ENCODE measurements around the gene PPFIA3.

Gene PPFIA3

GRCh38 chr19:49148784-49149651 is 29.7 kb downstream of the PPFIA3 start:
- no peak for TF ChIP-seq GATA3 (IDR thresholded peaks at IDR 0.05; ENCODE audit: low read depth, low read length)
- TF ChIP-seq GATA2 (IDR thresholded peaks at IDR 0.05; ENCODE audit: low read depth, low read length), result no peak

- no peak for TF ChIP-seq GATA3 (IDR thresholded peaks at IDR 0.05; ENCODE audit: low read depth, low read length)
- no peak for TF ChIP-seq GATA2 (IDR thresholded peaks at IDR 0.05; ENCODE audit: low read depth, low read length)
Measured at GRCh38 chr19:49149652-49150105, 30.3 kb downstream of the PPFIA3 start.

- TF ChIP-seq GATA2 (IDR thresholded peaks at IDR 0.05; ENCODE audit: low read depth, low read length) (no peak), GATA3 (IDR thresholded peaks at IDR 0.05; ENCODE audit: low read depth, low read length) (no peak)
Measured at GRCh38 chr19:49150106-49150943, 31.0 kb downstream of the PPFIA3 start.

GRCh38 chr19:49150944-49151243 is 31.6 kb downstream of the PPFIA3 start:
- TF ChIP-seq GATA3 (IDR thresholded peaks at IDR 0.05; ENCODE audit: low read depth, low read length) (no peak), GATA2 (IDR thresholded peaks at IDR 0.05; ENCODE audit: low read depth, low read length) (no peak)

- TF ChIP-seq GATA2 (IDR thresholded peaks at IDR 0.05; ENCODE audit: low read depth, low read length), result no peak
- no peak for TF ChIP-seq GATA3 (IDR thresholded peaks at IDR 0.05; ENCODE audit: low read depth, low read length)
Measured at GRCh38 chr19:49151267-49152118, 32.1 kb downstream of the PPFIA3 start.

GRCh38 chr19:49152119-49152550 is 32.8 kb downstream of the PPFIA3 start:
- TF ChIP-seq GATA2 (IDR thresholded peaks at IDR 0.05; ENCODE audit: low read depth, low read length) (no peak), GATA3 (IDR thresholded peaks at IDR 0.05; ENCODE audit: low read depth, low read length) (no peak)

GRCh38 chr19:49153167-49153809 is 33.9 kb downstream of the PPFIA3 start:
- no peak for TF ChIP-seq GATA2 (IDR thresholded peaks at IDR 0.05; ENCODE audit: low read depth, low read length)
- TF ChIP-seq GATA3 (IDR thresholded peaks at IDR 0.05; ENCODE audit: low read depth, low read length), result no peak

GRCh38 chr19:49154279-49154678 is 34.9 kb downstream of the PPFIA3 start:
- TF ChIP-seq GATA2 (IDR thresholded peaks at IDR 0.05; ENCODE audit: low read depth, low read length) (no peak), GATA3 (IDR thresholded peaks at IDR 0.05; ENCODE audit: low read depth, low read length) (no peak)

GRCh38 chr19:49155005-49155819 is 35.9 kb downstream of the PPFIA3 start, which contains the start of gene HRC:
Gene HRC (minus strand): TSS chr19:49155396. CDS start chr19:49155237, 159 bp downstream.
- TF ChIP-seq GATA3 (IDR thresholded peaks at IDR 0.05; ENCODE audit: low read depth, low read length), result no peak
- no peak for TF ChIP-seq GATA2 (IDR thresholded peaks at IDR 0.05; ENCODE audit: low read depth, low read length)

- TF ChIP-seq GATA3 (IDR thresholded peaks at IDR 0.05; ENCODE audit: low read depth, low read length), result no peak
- TF ChIP-seq GATA2 (IDR thresholded peaks at IDR 0.05; ENCODE audit: low read depth, low read length), result no peak
Measured at GRCh38 chr19:49155820-49156346, 36.5 kb downstream of the PPFIA3 start.

- TF ChIP-seq GATA3 (IDR thresholded peaks at IDR 0.05; ENCODE audit: low read depth, low read length) (no peak), GATA2 (IDR thresholded peaks at IDR 0.05; ENCODE audit: low read depth, low read length) (no peak)
Measured at GRCh38 chr19:49157445-49158224, 38.3 kb downstream of the PPFIA3 start, which contains the start of gene TRPM4. Gene TRPM4 (plus strand): TSS chr19:49157792. CDS start chr19:49157867, 75 bp downstream.

Data from SH-SY5Y (cell line).